ENCODE results near the gene ABTB2.

The ABTB2 gene

GRCh38 chr11:34166806-34167740 is 190.7 kb downstream of the ABTB2 start:
- DNase-seq (ENCODE audit: low read depth), result no peak

GRCh38 chr11:34165786-34166555 is 191.8 kb downstream of the ABTB2 start:
- no peak for DNase-seq (ENCODE audit: low read depth)

- DNase-seq (ENCODE audit: low read depth), result no peak
Observed at GRCh38 chr11:34165121-34165520, 192.7 kb downstream of the ABTB2 start.

- no peak for DNase-seq (ENCODE audit: low read depth)
Observed at GRCh38 chr11:34162856-34163255, 195.0 kb downstream of the ABTB2 start.

GRCh38 chr11:34162493-34162820 is 195.4 kb downstream of the ABTB2 start:
- no peak for DNase-seq (ENCODE audit: low read depth)

GRCh38 chr11:34161812-34162492 is 195.9 kb downstream of the ABTB2 start:
- peak; percentile 33 for DNase-seq (ENCODE audit: low read depth)

GRCh38 chr11:34161361-34161760 is 196.4 kb downstream of the ABTB2 start:
- DNase-seq (ENCODE audit: low read depth), result no peak

- no peak for DNase-seq (ENCODE audit: low read depth)
Observed at GRCh38 chr11:34160791-34161190, 197.0 kb downstream of the ABTB2 start.

- no peak for DNase-seq (ENCODE audit: low read depth)
Observed at GRCh38 chr11:34160049-34160721, 197.6 kb downstream of the ABTB2 start.

- peak; percentile 15 for DNase-seq (ENCODE audit: low read depth)
Observed at GRCh38 chr11:34158661-34159060, 199.1 kb downstream of the ABTB2 start.

- no peak for DNase-seq (ENCODE audit: low read depth)
Observed at GRCh38 chr11:34157163-34157562, 200.6 kb downstream of the ABTB2 start.

GRCh38 chr11:34155757-34156062 is 202.1 kb downstream of the ABTB2 start:
- DNase-seq (ENCODE audit: low read depth), result no peak

GRCh38 chr11:34155057-34155756 is 202.6 kb downstream of the ABTB2 start:
- no peak for DNase-seq (ENCODE audit: low read depth)

- no peak for DNase-seq (ENCODE audit: low read depth)
Observed at GRCh38 chr11:34154059-34154875, 203.5 kb downstream of the ABTB2 start.

- no peak for DNase-seq (ENCODE audit: low read depth)
Observed at GRCh38 chr11:34151916-34152845, 205.6 kb downstream of the ABTB2 start.

GRCh38 chr11:34151166-34151565 is 206.6 kb downstream of the ABTB2 start:
- no peak for DNase-seq (ENCODE audit: low read depth)

- DNase-seq (ENCODE audit: low read depth), result no peak
Observed at GRCh38 chr11:34150494-34151151, 207.2 kb downstream of the ABTB2 start.

GRCh38 chr11:34149786-34150185 is 208.0 kb downstream of the ABTB2 start:
- no peak for DNase-seq (ENCODE audit: low read depth)

GRCh38 chr11:34149274-34149673 is 208.5 kb downstream of the ABTB2 start:
- no peak for DNase-seq (ENCODE audit: low read depth)

All from stimulated activated CD8-positive, alpha-beta memory T cell treated with anti-CD3 and anti-CD28 coated beads, Interleukin-4, amount 100 ng/mL, for 24 hours (primary cell).